ENCODE measurements around the gene P2RX1. TPM values are rescaled to one million over a fixed set of nuclear protein-coding genes. Genes with fewer than 3 reads are reported as not detected.

The P2RX1 gene
- polyA plus RNA-seq, 3 donors = 22.9 to 117 (median 33.8) TPM

- Mint-ChIP-seq H3K36me3 (peaks cover 4 to 11% of the 10 kb centered on the region in 2 donors), H3K4me1 (peaks cover 27% of the 10 kb centered on the region), H3K9me3 (peaks cover 0 to 2% (median 0%) of the 10 kb centered on the region in 7 donors), H3K4me3 (no peak overlapping the region), H3K27ac (peak overlapping the region in 2 of 7 donors; percentile 57 to 62), H3K27me3 (ENCODE audit: low read depth in 3 of 3) (peaks cover 6 to 13% (median 7%) of the 10 kb centered on the region in 3 donors)
- Histone ChIP-seq H3K4me3 (replicated peaks in 1 of 3; ENCODE audit: low read depth in 2 of 3, low read length in 3 of 3) (no peak overlapping the region), H3K79me2 (ENCODE audit: insufficient read depth, low read length) (peaks cover 28% of the 10 kb centered on the region), H3K36me3 (replicated peaks in 1 of 2; ENCODE audit: control insufficient read depth in 1 of 2, insufficient read depth in 2 of 2, low read length in 2 of 2) (peaks cover 0 to under 1% of the 10 kb centered on the region in 2 donors), H2AFZ (ENCODE audit: insufficient read depth, low read depth, low read length, poor library complexity, severe bottlenecking) (peak overlapping the region; percentile 41), H3K9ac (ENCODE audit: insufficient read depth, low read length, poor library complexity, severe bottlenecking) (no peak overlapping the region), H3K27ac (ENCODE audit: low read depth in 1 of 2, low read length in 2 of 2) (no peak overlapping the region), H4K20me1 (ENCODE audit: insufficient read depth, low read length) (peaks cover 15% of the 10 kb centered on the region), H3K4me2 (replicated peaks; ENCODE audit: extremely low read depth, low read length, poor library complexity, severe bottlenecking) (no peak overlapping the region), H3K4me1 (ENCODE audit: control insufficient read depth in 1 of 2, insufficient read depth in 2 of 2, low read length in 2 of 2) (peaks cover 16 to 20% of the 10 kb centered on the region in 2 donors), H3K9me3 (replicated peaks in 1 of 2; ENCODE audit: control insufficient read depth in 1 of 2, insufficient read depth in 1 of 2, low read length in 2 of 2) (no peaks in the 10 kb centered on the region), H3K27me3 (ENCODE audit: control insufficient read depth in 2 of 2, insufficient read depth in 2 of 2, low read length in 2 of 2) (no peaks in the 10 kb centered on the region)
- DNase-seq = peak in 2 of 3 donors; percentile 8 to 46
- intact Hi-C loops (cut with micrococcal nuclease) = loop anchor here (5.0 to 10.0 kb wide), 3 partner anchors 44 to 801 kb away; partner anchors contain the start of gene CAMKK1 (in 2 of the 2)
- WGBS (ENCODE audit: insufficient coverage) = 52% methylated on average over 6 of the region's 9 CpGs
- TF ChIP-seq CTCF (IDR thresholded peaks at IDR 0.05) = no peak
Observed at GRCh38 chr17:3848229-3848835, 67.9 kb downstream of the P2RX1 start.

- no peak overlapping the region for H3K4me2 ChIP-seq (replicated peaks; ENCODE audit: extremely low read depth, low read length, poor library complexity, severe bottlenecking)
- H4K20me1 ChIP-seq (ENCODE audit: insufficient read depth, low read length) = peaks cover 19% of the 10 kb centered on the region
- Mint-ChIP-seq H3K4me3 (no peak overlapping the region), H3K27me3 (ENCODE audit: low read depth in 3 of 3) (peaks cover 4 to 13% (median 7%) of the 10 kb centered on the region in 3 donors), H3K36me3 (peaks cover 9 to 22% of the 10 kb centered on the region in 2 donors), H3K4me1 (peaks cover 27% of the 10 kb centered on the region), H3K27ac (no peak overlapping the region), H3K9me3 (no peaks in the 10 kb centered on the region)
- 97% methylated on average over 6 of the region's 9 CpGs for WGBS (ENCODE audit: insufficient coverage)
- peaks cover 5 to 12% of the 10 kb centered on the region in 2 donors for H3K36me3 ChIP-seq (replicated peaks in 1 of 2; ENCODE audit: control insufficient read depth in 1 of 2, insufficient read depth in 2 of 2, low read length in 2 of 2)
- intact Hi-C loops (cut with micrococcal nuclease) = loop anchor here (5.0 to 10.0 kb wide), 3 partner anchors 45 to 800 kb away; partner anchors contain the start of gene CAMKK1 (in 2 of the 2)
- no peak for TF ChIP-seq CTCF (IDR thresholded peaks at IDR 0.05)
- H3K79me2 ChIP-seq (ENCODE audit: insufficient read depth, low read length) = peaks cover 39% of the 10 kb centered on the region
- H2AFZ ChIP-seq (ENCODE audit: insufficient read depth, low read depth, low read length, poor library complexity, severe bottlenecking) = no peak overlapping the region
- H3K27me3 ChIP-seq (ENCODE audit: control insufficient read depth in 2 of 2, insufficient read depth in 2 of 2, low read length in 2 of 2) = no peaks in the 10 kb centered on the region
- no peak overlapping the region for H3K4me3 ChIP-seq (replicated peaks in 1 of 3; ENCODE audit: low read depth in 2 of 3, low read length in 3 of 3)
- no peak overlapping the region for H3K27ac ChIP-seq (ENCODE audit: low read depth in 1 of 2, low read length in 2 of 2)
- DNase-seq = no peak
- peaks cover 16 to 20% of the 10 kb centered on the region in 2 donors for H3K4me1 ChIP-seq (ENCODE audit: control insufficient read depth in 1 of 2, insufficient read depth in 2 of 2, low read length in 2 of 2)
- H3K9ac ChIP-seq (ENCODE audit: insufficient read depth, low read length, poor library complexity, severe bottlenecking) = no peak overlapping the region
- H3K9me3 ChIP-seq (replicated peaks in 1 of 2; ENCODE audit: control insufficient read depth in 1 of 2, insufficient read depth in 1 of 2, low read length in 2 of 2) = no peaks in the 10 kb centered on the region
Observed at GRCh38 chr17:3847165-3847670, 69.0 kb downstream of the P2RX1 start.

Other genes with a start within 250 kb of the P2RX1 start
- 10 to 100 TPM; 29.6 to 71.8 (median 70.9) TPM for gene TAX1BP3, start 247.9 kb downstream of the P2RX1 start, polyA plus RNA-seq
- 100 to 1,000 TPM in 2 of 3 donors, 10 to 100 TPM in 1; 24.4 to 118 (median 105) TPM for gene EMC6, start 247.7 kb downstream of the P2RX1 start, polyA plus RNA-seq
- gene P2RX5, start 220.3 kb downstream of the P2RX1 start, polyA plus RNA-seq = 1 to 10 TPM in 2 of 3 donors, under 1 TPM in 1; 0.64 to 8.8 (median 3.4) TPM
- under 1 TPM in 1 of 3 donors, not detected in 2; 0.05 TPM for gene HASPIN, start 192.6 kb downstream of the P2RX1 start, polyA plus RNA-seq
- 100 to 1,000 TPM in 1 of 3 donors, 10 to 100 TPM in 2; 66.6 to 102 (median 78.8) TPM for gene ITGAE, start 115.3 kb downstream of the P2RX1 start, polyA plus RNA-seq
- gene NCBP3, start 70.2 kb downstream of the P2RX1 start, polyA plus RNA-seq = 10 to 100 TPM in 1 of 3 donors, 1 to 10 TPM in 2; 4.9 to 19.0 (median 8.5) TPM
- gene CAMKK1, start 23.4 kb downstream of the P2RX1 start, polyA plus RNA-seq = 10 to 100 TPM in 1 of 3 donors, 1 to 10 TPM in 1, under 1 TPM in 1; 0.74 to 24.1 (median 1.5) TPM
- 10 to 100 TPM in 1 of 3 donors, 1 to 10 TPM in 2; 6.9 to 46.5 (median 9.5) TPM for gene ATP2A3, start 48.0 kb upstream of the P2RX1 start, polyA plus RNA-seq
- gene ZZEF1, start 226.6 kb upstream of the P2RX1 start, polyA plus RNA-seq = 10 to 100 TPM in 1 of 3 donors, 1 to 10 TPM in 2; 2.5 to 35.7 (median 3.7) TPM
- gene CYB5D2, start 226.7 kb upstream of the P2RX1 start, polyA plus RNA-seq = 10 to 100 TPM; 10.4 to 14.3 (median 11.3) TPM

Measured in CD14-positive monocyte (primary cell).